COLO668 (cell line): Measurements from ENCODE around the gene ADCY7.
"Not testable (repeated sequence)": the region's sequence is repeated elsewhere in the genome, so short reads cannot be mapped to it uniquely, and the experiment has no call there.

Experiments
- DNase-seq: peaks from one replicate; lab custom pipeline; 2025; ENCODE audit not compliant: unreplicated experiment; lab: John Stamatoyannopoulos, UW

Gene ADCY7

GRCh38 chr16:50332599-50332998 is 66.2 kb downstream of the ADCY7 start:
- no peak for DNase-seq

- no peak for DNase-seq
These were observed 68.0 kb downstream of the ADCY7 start for GRCh38 chr16:50334106-50334975.

GRCh38 chr16:50335196-50335958 is 69.0 kb downstream of the ADCY7 start:
- no peak for DNase-seq

- DNase-seq: no peak
These were observed 70.5 kb downstream of the ADCY7 start for GRCh38 chr16:50336884-50337283.

- no peak for DNase-seq
These were observed 72.2 kb downstream of the ADCY7 start for GRCh38 chr16:50338371-50339231.

DNA sequence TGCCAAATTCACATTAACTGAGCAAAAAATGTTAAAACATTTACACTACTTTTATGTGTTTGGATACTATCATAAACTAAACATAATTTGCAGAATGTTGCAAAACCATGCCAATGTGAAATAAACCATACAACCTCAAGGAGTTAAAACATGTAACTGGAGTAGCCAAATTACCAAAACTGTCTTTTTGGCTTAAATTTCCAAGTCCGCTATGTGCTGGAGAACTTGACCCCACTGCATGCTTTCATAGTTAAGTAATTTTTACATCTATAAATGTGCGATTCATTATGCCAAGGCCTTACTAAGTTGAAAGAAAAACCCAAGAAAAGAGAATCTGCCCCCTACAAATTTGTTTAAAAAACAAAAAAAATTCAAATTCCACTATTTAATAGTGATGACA is 74.2 kb downstream of the ADCY7 start:
- DNase-seq: no peak

DNA sequence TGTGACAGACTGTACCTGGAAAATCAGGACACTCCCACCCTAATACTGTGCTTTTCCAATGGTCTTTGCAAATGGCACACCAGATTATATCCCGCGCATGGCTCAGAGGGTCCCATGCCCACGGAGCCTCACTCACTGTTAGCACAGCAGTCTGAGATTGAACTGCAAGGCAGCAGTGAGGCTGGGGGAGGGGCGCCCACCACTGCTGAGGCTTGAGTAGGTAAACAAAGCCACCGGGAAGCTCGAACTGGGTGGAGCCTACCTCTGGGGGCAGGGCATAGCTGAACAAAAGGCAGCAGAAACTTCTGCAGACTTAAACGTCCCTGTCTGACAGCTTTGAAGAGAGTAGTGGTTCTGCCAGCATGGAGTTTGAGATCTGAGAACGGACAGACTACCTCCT is 77.2 kb downstream of the ADCY7 start:
- DNase-seq: not testable (repeated sequence)

DNA sequence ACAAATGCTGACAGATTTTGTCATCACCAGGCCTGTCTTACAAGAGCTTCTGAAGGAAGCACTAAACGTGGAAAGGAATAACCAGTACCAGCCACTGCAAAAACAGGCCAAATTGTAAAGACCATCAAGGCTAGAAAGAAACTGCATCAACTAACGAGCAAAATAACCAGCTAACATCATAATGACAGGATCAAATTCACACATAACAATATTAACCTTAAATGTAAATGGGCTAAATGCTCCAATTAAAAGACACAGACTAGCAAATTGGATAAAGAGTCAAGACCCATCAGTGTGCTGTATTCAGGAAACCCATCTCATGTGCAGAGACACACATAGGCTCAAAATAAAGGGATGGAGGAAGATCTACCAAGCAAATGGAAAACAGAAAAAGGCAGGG is 78.9 kb downstream of the ADCY7 start:
- not testable (repeated sequence) for DNase-seq

GRCh38 chr16:50351116-50351515 is 84.8 kb downstream of the ADCY7 start:
- DNase-seq: no peak

DNA sequence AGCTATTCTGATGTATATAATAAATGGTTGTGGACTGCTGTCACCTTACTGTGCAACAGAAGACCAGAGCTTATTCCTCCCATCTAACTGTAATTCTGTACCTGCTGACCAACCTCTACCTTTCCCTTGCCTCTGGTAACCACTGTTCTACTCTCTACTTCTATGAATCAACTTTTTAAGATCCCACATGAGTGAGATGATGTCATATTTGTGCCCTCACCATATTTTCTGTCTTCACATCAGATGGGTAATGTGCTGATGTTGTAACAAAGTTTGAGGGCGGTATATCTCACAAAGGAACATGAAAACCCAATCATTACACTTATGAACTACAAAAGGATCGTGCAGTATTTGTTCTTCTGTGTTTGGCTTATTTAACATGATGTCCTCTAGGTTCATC is 85.6 kb downstream of the ADCY7 start:
- DNase-seq: no peak

- no peak for DNase-seq
These were observed 87.7 kb downstream of the ADCY7 start for GRCh38 chr16:50354082-50354481.

- DNase-seq: no peak
These were observed 88.5 kb downstream of the ADCY7 start for GRCh38 chr16:50354629-50355456.

DNA sequence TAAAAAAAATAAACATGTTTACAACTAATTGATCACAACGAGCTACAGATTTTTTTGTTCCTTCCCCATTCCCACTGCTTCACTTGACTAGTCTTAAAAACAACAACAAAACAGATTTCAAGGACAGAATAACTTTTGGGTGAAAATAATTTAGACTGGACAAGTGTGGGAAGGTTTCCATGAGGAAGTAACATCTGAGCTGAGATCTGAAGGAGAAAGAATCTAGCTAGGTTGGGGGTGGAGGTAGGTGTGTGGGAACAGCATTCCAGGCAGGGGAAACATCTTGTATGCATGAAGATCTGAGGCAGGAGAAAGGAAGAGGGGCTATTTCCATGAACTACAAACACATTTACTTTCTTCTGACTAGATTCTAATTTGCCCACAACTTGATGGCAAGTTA is 93.3 kb downstream of the ADCY7 start:
- no peak for DNase-seq

- no peak for DNase-seq
These were observed 93.9 kb downstream of the ADCY7 start for GRCh38 chr16:50360033-50360778.

DNA sequence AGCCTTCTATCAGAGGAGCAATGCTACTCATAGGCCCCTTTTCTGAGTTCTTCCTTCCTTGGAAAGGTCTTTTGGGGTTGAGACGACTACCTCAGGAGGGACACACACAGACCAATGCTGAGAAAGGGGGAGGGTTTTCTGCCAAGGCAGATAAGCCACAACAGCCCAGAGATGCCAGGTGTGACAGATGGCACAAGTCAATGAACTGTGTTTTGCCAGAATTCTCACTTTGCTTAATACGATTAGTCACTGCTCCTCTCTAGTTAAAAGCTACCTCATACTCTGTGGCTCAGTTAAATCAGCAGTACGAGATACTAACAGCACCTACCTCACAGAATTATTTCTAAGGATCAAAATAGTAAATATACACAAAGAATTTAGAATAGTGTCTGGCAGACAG is 94.4 kb downstream of the ADCY7 start:
- DNase-seq: no peak

DNA sequence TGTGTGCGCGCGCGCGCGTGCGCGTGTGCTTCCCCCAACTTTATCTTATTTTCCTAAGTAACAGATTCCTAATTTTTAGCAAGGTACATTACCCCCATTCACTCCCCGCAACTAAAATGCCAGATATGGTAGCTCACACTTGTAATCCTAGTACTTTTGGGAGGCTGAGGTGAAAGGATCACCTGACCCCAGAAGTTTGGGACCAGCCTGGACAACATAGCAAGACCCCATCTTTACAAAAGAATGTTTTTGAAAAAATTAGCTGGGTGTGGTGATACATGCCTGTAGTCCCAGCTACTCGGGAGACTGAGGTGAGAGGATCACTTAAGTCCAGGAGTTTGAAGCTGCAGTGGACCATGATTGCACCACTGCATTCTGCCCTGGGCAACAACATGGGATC is 97.3 kb downstream of the ADCY7 start:
- no peak for DNase-seq

GRCh38 chr16:50365791-50366575 is 99.6 kb downstream of the ADCY7 start:
- no peak for DNase-seq
